CD4-positive, alpha-beta T cell (primary cell): ENCODE measurements around the gene HCN1. TPM values are rescaled to one million over a fixed set of nuclear protein-coding genes. Genes with fewer than 3 reads are reported as not detected.

Source experiments
- ATAC-seq: fragments of 200-7000 bp; cut with Tn5 transposase; one replicate; pipeline ENCODE4 v1.10.0; 2022; ENCODE audit warnings: mild to moderate bottlenecking; ENCODE audit not compliant: poor library complexity
- CTCF ChIA-PET: fragments of 350-600 bp; sonication (Branson Sonifier 250); formaldehyde crosslinking; loops from one replicate; lab custom pipeline; 2021; ENCODE audit warnings: antibody characterized with exemption, inconsistent platforms; lab: Charles Lee
- POLR2A ChIA-PET: fragments of 350-600 bp; sonication (Branson Sonifier 250); formaldehyde crosslinking; loops from one replicate; lab custom pipeline; 2021; ENCODE audit warnings: antibody characterized with exemption, inconsistent platforms; lab: Charles Lee
- DNase-seq, 14 experiments: peaks; one replicate each; pipeline ENCODE4 v3.0.0-alpha.2; 2013 to 2020; ENCODE audit warnings: mixed read lengths in 2 of 14
- H3K27ac ChIP-seq, 2 donors: one replicate each; pipeline versions ENCODE4 v1.5.1 to v1.7.0; 2013; ENCODE audit warnings: low read length in 2 of 2, low read depth in 1 of 2, mild to moderate bottlenecking in 1 of 2
- H3K27me3 ChIP-seq, 2 experiments: 1 replicate in 1 of 2; 2 replicates in 1 of 2; pipeline versions ENCODE4 v1.6.1 to v1.7.0; 2013; ENCODE audit warnings: low read length in 2 of 2, control low read depth in 1 of 2, mild to moderate bottlenecking in 1 of 2, moderate library complexity in 1 of 2; ENCODE audit not compliant: insufficient read depth in 2 of 2, control insufficient read depth in 1 of 2
- H3K36me3 ChIP-seq: one replicate; pipeline ENCODE4 v1.6.1; 2013; ENCODE audit warnings: low read length, control low read depth; ENCODE audit not compliant: insufficient read depth
- H3K4me1 ChIP-seq: one replicate; pipeline ENCODE4 v1.6.1; 2013; ENCODE audit warnings: low read length, control low read depth; ENCODE audit not compliant: insufficient read depth
- H3K4me3 ChIP-seq: one replicate; pipeline ENCODE4 v1.5.1; 2013; ENCODE audit warnings: mild to moderate bottlenecking, low read length, moderate library complexity
- H3K9me3 ChIP-seq, 2 experiments: 1 replicate in 1 of 2; 2 replicates in 1 of 2; pipeline versions ENCODE4 v1.6.1 to v1.7.0; 2013; ENCODE audit warnings: low read length in 2 of 2, mild to moderate bottlenecking in 2 of 2, control low read depth in 1 of 2, moderate library complexity in 1 of 2; ENCODE audit not compliant: control insufficient read depth in 1 of 2, insufficient read depth in 1 of 2
- H3K27ac Mint-ChIP-seq: one replicate; pipeline ENCODE4 v1.8.0; 2020; ENCODE audit warnings: mixed read lengths
- H3K27me3 Mint-ChIP-seq: one replicate; pipeline ENCODE4 v1.8.0; 2021; ENCODE audit warnings: mixed read lengths
- H3K36me3 Mint-ChIP-seq: one replicate; pipeline ENCODE4 v1.8.0; 2021; ENCODE audit warnings: low read depth, mixed read lengths
- H3K4me1 Mint-ChIP-seq: one replicate; pipeline ENCODE4 v1.8.0; 2021; ENCODE audit warnings: low read depth, mixed read lengths
- H3K4me3 Mint-ChIP-seq: one replicate; pipeline ENCODE4 v1.8.0; 2020; ENCODE audit warnings: mild to moderate bottlenecking, mixed read lengths
- H3K9me3 Mint-ChIP-seq: one replicate; pipeline ENCODE4 v1.8.0; 2020; ENCODE audit warnings: mixed read lengths
- CTCF ChIP-seq: fragments of 200-600 bp; IDR thresholded peaks from one replicate; pipeline ENCODE4 v1.8.0; 2022; ENCODE audit warnings: antibody characterized with exemption, mild to moderate bottlenecking
- intact Hi-C, 2 experiments: fragments of 100-400 bp; cut with DNase I in 1 of 2; cut with micrococcal nuclease in 1 of 2; formaldehyde crosslinking; loops; one replicate each; pipeline versions ENCODE4 v1.15.1 to v1.9.0; 2023 to 2025; cut with DNase I, micrococcal nuclease
- total RNA-seq, 174 experiments: library from RNA in 2 of 174; stranded (reverse) in 2 of 174; gene quantifications; one replicate each; pipeline ENCODE4 v1.2.3 and lab custom pipeline; 2021 to 2026

Gene HCN1
- total RNA-seq, 2 experiments from 2014 or later = not detected

- Histone ChIP-seq H3K4me1 (no peaks in the 10 kb centered on the region), H3K27me3 (no peaks in the 10 kb centered on the region), H3K4me3 (no peak overlapping the region), H3K9me3 (peaks cover 0 to 5% of the 10 kb centered on the region in 2 experiments), H3K36me3 (no peaks in the 10 kb centered on the region), H3K27ac (no peak overlapping the region)
- POLR2A ChIA-PET = no interaction called here
- Mint-ChIP-seq H3K4me1 (no peaks in the 10 kb centered on the region), H3K27ac (no peak overlapping the region), H3K4me3 (no peak overlapping the region), H3K9me3 (peaks cover 12% of the 10 kb centered on the region), H3K27me3 (no peaks in the 10 kb centered on the region), H3K36me3 (no peaks in the 10 kb centered on the region)
- DNase-seq (no peak), ATAC-seq (no peak)
- CTCF ChIA-PET = no interaction called here
- intact Hi-C loops = no loop called here
- TF ChIP-seq CTCF = no peak
Observed at GRCh38 chr5:45383985-45384384, 312.2 kb downstream of the HCN1 start.

GRCh38 chr5:45382583-45382982 lies 313.6 kb downstream of the HCN1 start:
- DNase-seq = no peak
- H3K4me1 Mint-ChIP-seq = no peaks in the 10 kb centered on the region
- H3K27ac Mint-ChIP-seq = no peak overlapping the region
- Histone ChIP-seq H3K4me3 (no peak overlapping the region), H3K27me3 (no peaks in the 10 kb centered on the region), H3K36me3 (no peaks in the 10 kb centered on the region), H3K27ac (no peak overlapping the region), H3K9me3 (peaks cover 0 to 5% of the 10 kb centered on the region in 2 experiments), H3K4me1 (no peaks in the 10 kb centered on the region)
- no peaks in the 10 kb centered on the region for H3K36me3 Mint-ChIP-seq
- no peak for TF ChIP-seq CTCF
- H3K27me3 Mint-ChIP-seq = no peaks in the 10 kb centered on the region
- ChIA-PET POLR2A (no interaction called here), CTCF (no interaction called here)
- ATAC-seq = no peak
- intact Hi-C loops = no loop called here
- peaks cover 12% of the 10 kb centered on the region for H3K9me3 Mint-ChIP-seq
- H3K4me3 Mint-ChIP-seq = no peak overlapping the region

- H3K27me3 Mint-ChIP-seq = no peaks in the 10 kb centered on the region
- no peak for TF ChIP-seq CTCF
- Histone ChIP-seq H3K9me3 (no peaks in the 10 kb centered on the region), H3K27ac (no peak overlapping the region), H3K4me3 (no peak overlapping the region), H3K36me3 (no peaks in the 10 kb centered on the region), H3K27me3 (no peaks in the 10 kb centered on the region), H3K4me1 (no peaks in the 10 kb centered on the region)
- no peak for ATAC-seq
- no peak for DNase-seq
- peaks cover 11% of the 10 kb centered on the region for H3K9me3 Mint-ChIP-seq
- H3K36me3 Mint-ChIP-seq = no peaks in the 10 kb centered on the region
- no peaks in the 10 kb centered on the region for H3K4me1 Mint-ChIP-seq
- intact Hi-C loops = no loop called here
- no peak overlapping the region for H3K27ac Mint-ChIP-seq
- CTCF ChIA-PET = no interaction called here
- POLR2A ChIA-PET = no interaction called here
- no peak overlapping the region for H3K4me3 Mint-ChIP-seq
Observed at GRCh38 chr5:45376417-45376816, 319.8 kb downstream of the HCN1 start.
